Ishikawa (cell line): ENCODE data around the gene USP53.
A peak's percentile ranks its signal among the peaks of the same experiment; 100 is the strongest.

Experiments used
- CEBPB ChIP-seq: IDR thresholded peaks from 2 replicates; pipeline ENCODE4 v1.6.1; 2012
- CREB1 ChIP-seq: IDR thresholded peaks from 2 replicates; pipeline ENCODE4 v1.6.1; 2012; ENCODE audit warnings: low read depth
- EGR1 ChIP-seq: IDR thresholded peaks from 2 replicates; pipeline ENCODE4 v1.6.1; 2012
- EP300 ChIP-seq: IDR thresholded peaks from 2 replicates; pipeline ENCODE4 v1.6.1; 2012; ENCODE audit warnings: borderline replicate concordance
- FOXM1 ChIP-seq: IDR thresholded peaks from 2 replicates; pipeline ENCODE4 v1.6.1; 2012; ENCODE audit warnings: low read depth, borderline replicate concordance
- MAX ChIP-seq: IDR thresholded peaks from 2 replicates; pipeline ENCODE4 v1.6.1; 2012
- NFIC ChIP-seq: IDR thresholded peaks from 2 replicates; pipeline ENCODE4 v1.6.1; 2012
- RAD21 ChIP-seq: IDR thresholded peaks from 2 replicates; pipeline ENCODE4 v1.6.1; 2012; ENCODE audit warnings: low read depth
- REST ChIP-seq: IDR thresholded peaks from 2 replicates; pipeline ENCODE4 v1.6.1; 2012; ENCODE audit warnings: low read depth, mild to moderate bottlenecking
- TAF1 ChIP-seq: IDR thresholded peaks from 2 replicates; pipeline ENCODE4 v1.6.1; 2012; ENCODE audit warnings: low read depth, mild to moderate bottlenecking
- TCF12 ChIP-seq: IDR thresholded peaks from 2 replicates; pipeline ENCODE4 v1.6.1; 2012; ENCODE audit warnings: low read depth
- TEAD4 ChIP-seq: IDR thresholded peaks from 2 replicates; pipeline ENCODE4 v1.6.1; 2012
- USF1 ChIP-seq: IDR thresholded peaks from 2 replicates; pipeline ENCODE4 v1.6.1; 2012
- YY1 ChIP-seq: IDR thresholded peaks from 2 replicates; pipeline ENCODE4 v1.6.1; 2012; ENCODE audit warnings: low read depth
- ZBTB7A ChIP-seq: IDR thresholded peaks from 2 replicates; pipeline ENCODE4 v1.6.1; 2012; ENCODE audit warnings: low read depth

USP53 gene

GRCh38 chr4:119212234-119212963 lies at the start of gene USP53:
Gene USP53 (plus strand): TSS chr4:119212713. CDS start chr4:119239760, 27,047 bp downstream.
- TF ChIP-seq NFIC (no peak), EGR1 (no peak), EP300 (no peak), MAX (peak; percentile 72), YY1 (no peak), TEAD4 (0 out of 2 replicates have a peak, but pooled peaks have one; percentile 39), RAD21 (no peak), TCF12 (peak; percentile 23; the same call in 1 of the 2 replicates), ZBTB7A (no peak), FOXM1 (peak; percentile 17; the same call in 1 of the 2 replicates), USF1 (no peak), TAF1 (peak; percentile 67), CREB1 (no peak), REST (no peak), CEBPB (no peak)

DNA sequence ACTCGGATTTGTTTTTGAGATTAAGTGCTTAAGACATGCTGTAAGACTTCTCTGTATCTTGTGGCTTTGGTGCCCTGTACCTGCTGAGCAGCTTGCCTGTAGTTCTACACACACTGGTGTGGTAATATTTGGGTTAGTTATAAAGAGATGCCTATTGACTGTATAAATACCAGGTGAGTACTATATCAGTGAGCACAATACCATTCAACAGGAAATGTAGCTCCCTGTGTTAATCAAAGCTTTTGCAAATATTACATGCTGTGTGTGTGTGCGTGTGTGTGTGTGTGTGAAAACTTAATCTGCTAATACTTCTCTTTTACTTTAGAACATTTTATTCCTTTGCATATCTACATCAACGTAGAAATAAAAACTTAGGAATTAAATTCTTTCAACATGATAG lies 46.7 kb upstream of the USP53 start:
- no peak for TF ChIP-seq RAD21
- TF ChIP-seq EGR1, result no peak
- TF ChIP-seq CREB1, result no peak
- TF ChIP-seq FOXM1, result no peak
- TF ChIP-seq MAX, result no peak
- no peak for TF ChIP-seq NFIC
- no peak for TF ChIP-seq REST
- TF ChIP-seq YY1, result no peak
- TF ChIP-seq ZBTB7A, result no peak
- no peak for TF ChIP-seq USF1
- TF ChIP-seq EP300, result no peak
- no peak for TF ChIP-seq CEBPB
- no peak for TF ChIP-seq TEAD4
- no peak for TF ChIP-seq TAF1
- TF ChIP-seq TCF12, result no peak

DNA sequence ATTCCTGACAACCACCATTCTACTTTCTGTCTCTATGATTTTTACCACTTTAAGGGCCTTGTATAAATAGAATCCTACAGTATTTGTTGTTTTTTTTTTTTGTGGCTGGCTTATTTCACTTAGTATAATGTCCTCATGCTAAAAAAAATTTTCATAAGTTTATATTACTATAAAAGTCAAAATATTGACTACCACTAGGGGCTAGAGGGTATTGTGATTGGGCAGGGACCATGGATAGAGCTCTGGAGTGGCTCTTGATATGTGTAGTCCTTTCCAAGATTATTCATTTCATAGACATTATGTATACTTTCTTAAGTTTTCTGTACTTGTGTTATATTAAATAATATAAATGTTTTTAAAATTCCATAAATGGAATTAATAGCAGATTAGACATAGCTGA lies 42.3 kb upstream of the USP53 start:
- no peak for TF ChIP-seq TAF1
- peak; percentile 42; the same call in 1 of the 2 replicates for TF ChIP-seq REST
- no peak for TF ChIP-seq NFIC

DNA sequence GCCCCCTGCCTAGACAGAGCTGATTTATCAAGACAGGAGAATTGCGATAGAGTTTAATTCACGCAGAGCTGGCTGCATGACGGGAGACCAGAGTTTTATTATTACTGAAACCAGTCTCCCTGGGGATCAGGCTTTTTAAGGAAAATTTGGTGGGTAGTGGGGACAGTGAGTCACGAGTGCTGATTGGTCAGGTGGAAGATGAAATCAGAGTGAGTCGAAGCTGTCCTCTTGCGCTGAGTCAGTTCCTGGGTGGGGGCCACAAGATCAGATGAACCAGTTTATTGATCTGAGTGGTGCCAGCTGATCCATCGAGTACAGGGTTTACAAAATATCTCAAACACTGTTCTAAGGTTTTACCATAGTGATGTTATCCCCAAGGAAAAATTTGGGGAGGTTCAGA lies 40.3 kb upstream of the USP53 start:
- TF ChIP-seq YY1 (no peak), RAD21 (no peak), REST (no peak), NFIC (no peak), TEAD4 (no peak), CREB1 (no peak), ZBTB7A (no peak), EP300 (no peak), FOXM1 (no peak), USF1 (no peak), EGR1 (no peak), TCF12 (no peak), CEBPB (no peak), MAX (no peak), TAF1 (no peak)
